Dendritic cell treated with granulocyte-macrophage colony-stimulating factor and Interleukin-4, amounts not matched to agents 40 ng/mL and 50 ng/mL, for 4 days (primary cell): ENCODE results near the gene HLA-E.
"Not testable (repeated sequence)": the region's sequence is repeated elsewhere in the genome, so short reads cannot be mapped to it uniquely, and the experiment has no call there.

Source experiments
- H3K27ac Mint-ChIP-seq: one replicate; pipeline ENCODE4 v1.8.0; 2022; ENCODE audit warnings: mild to moderate bottlenecking, mixed read lengths
- H3K27me3 Mint-ChIP-seq: one replicate; pipeline ENCODE4 v1.8.0; 2022; ENCODE audit warnings: mild to moderate bottlenecking, mixed read lengths
- H3K36me3 Mint-ChIP-seq: one replicate; pipeline ENCODE4 v1.8.0; 2022; ENCODE audit warnings: low read depth, mixed read lengths
- H3K4me1 Mint-ChIP-seq: one replicate; pipeline ENCODE4 v1.8.0; 2022; ENCODE audit warnings: low read depth, mixed read lengths
- H3K4me3 Mint-ChIP-seq: one replicate; pipeline ENCODE4 v1.8.0; 2022; ENCODE audit warnings: mild to moderate bottlenecking, moderate library complexity, mixed read lengths
- H3K9me3 Mint-ChIP-seq: one replicate; pipeline ENCODE4 v1.8.0; 2022; ENCODE audit warnings: mixed read lengths
- intact Hi-C: fragments of 100-400 bp; cut with micrococcal nuclease; formaldehyde crosslinking; loops from one replicate; pipeline ENCODE4 v1.15.0; 2022

HLA-E gene

DNA sequence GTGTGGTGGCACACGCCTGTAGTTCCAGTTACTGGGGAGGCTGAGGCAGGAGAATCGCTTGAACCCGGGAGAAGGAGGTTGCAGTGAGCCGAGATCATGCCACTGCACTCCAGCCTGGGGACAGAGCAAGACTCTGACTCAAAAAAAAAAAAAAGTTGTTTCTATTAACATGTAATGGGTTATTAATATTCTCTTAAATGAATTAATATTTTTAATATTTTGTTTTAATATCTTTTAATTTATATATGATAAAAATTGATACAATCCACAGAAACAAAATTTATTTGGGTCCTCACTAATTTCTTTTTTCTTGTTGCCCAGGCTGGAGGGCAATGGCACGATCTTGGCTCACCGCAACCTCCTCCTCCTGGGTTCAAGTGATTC, 620 bp upstream of the HLA-E start:
- not testable (repeated sequence) for H3K9me3 Mint-ChIP-seq, H3K27me3 Mint-ChIP-seq
- Mint-ChIP-seq H3K4me3 (peak overlapping the region; percentile 97), H3K4me1 (peaks cover 42% of the 10 kb centered on the region), H3K36me3 (peaks cover 47% of the 10 kb centered on the region), H3K27ac (peak overlapping the region; percentile 98)
- intact Hi-C loops, result loop anchor here (1.0 to 10.0 kb wide), 2 partner anchors 28 to 236 kb away; partner anchors contain the start of gene TUBB

DNA sequence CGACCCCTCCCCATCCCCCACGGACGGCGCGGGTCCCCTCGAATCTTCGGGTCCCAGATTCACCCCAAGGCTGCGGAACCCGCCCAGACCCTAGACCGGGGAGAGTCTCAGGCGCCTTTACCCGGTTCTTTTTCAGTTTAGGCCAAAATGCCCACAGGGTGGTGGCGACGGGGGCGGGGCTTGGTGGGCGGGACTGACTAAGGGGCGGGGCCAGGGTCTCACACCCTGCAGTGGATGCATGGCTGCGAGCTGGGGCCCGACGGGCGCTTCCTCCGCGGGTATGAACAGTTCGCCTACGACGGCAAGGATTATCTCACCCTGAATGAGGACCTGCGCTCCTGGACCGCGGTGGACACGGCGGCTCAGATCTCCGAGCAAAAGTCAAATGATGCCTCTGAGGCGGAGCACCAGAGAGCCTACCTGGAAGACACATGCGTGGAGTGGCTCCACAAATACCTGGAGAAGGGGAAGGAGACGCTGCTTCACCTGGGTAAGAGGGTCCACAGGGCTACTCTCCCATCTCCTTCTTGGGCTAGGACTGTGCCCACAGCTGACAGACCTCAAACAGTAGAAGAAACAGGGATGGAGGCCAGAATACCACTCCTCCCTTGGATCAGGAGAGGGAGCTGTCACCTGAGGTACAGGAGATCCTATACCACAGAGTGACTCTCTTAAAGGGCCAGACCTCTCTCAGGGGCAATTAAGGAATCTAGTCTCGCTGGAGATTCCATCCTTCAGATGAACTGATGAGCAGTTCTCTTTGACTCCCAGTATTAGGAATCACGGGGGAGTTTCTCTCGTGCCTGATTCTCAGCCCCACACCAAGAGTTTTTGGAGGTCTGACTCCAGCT, 942 bp downstream of the HLA-E start:
- no peaks in the 10 kb centered on the region for H3K9me3 Mint-ChIP-seq
- no peaks in the 10 kb centered on the region for H3K27me3 Mint-ChIP-seq
- peaks cover 56% of the 10 kb centered on the region for H3K4me1 Mint-ChIP-seq
- H3K27ac Mint-ChIP-seq, result peak overlapping the region; percentile 98
- intact Hi-C loops, result no loop called here
- peak overlapping the region; percentile 97 for H3K4me3 Mint-ChIP-seq
- peaks cover 56% of the 10 kb centered on the region for H3K36me3 Mint-ChIP-seq

DNA sequence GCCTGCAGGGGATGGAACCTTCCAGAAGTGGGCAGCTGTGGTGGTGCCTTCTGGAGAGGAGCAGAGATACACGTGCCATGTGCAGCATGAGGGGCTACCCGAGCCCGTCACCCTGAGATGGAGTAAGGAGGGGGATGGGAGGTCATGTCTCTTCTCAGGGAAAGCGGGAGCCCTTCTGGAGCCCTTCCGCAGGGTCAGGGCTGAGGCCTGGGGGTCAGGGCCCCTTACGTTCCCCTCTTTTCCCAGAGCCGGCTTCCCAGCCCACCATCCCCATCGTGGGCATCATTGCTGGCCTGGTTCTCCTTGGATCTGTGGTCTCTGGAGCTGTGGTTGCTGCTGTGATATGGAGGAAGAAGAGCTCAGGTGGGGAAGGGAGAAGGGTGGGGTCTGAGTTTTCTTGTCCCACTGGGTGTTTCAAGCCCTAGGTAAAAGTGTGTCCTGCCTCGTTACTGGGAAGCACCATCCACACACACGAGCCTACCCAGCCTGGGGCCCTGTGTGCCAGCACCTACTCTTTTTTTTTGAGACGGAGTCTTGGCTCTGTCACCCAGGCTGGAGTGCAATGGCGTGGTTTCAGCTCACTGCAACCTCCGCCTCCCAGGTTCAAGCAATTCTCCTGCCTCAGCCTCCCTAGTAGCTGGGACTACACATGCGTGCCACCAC, 2.1 kb downstream of the HLA-E start:
- H3K27me3 Mint-ChIP-seq, intact Hi-C loops: not testable (repeated sequence)
- peaks cover 68% of the 10 kb centered on the region for H3K4me1 Mint-ChIP-seq

DNA sequence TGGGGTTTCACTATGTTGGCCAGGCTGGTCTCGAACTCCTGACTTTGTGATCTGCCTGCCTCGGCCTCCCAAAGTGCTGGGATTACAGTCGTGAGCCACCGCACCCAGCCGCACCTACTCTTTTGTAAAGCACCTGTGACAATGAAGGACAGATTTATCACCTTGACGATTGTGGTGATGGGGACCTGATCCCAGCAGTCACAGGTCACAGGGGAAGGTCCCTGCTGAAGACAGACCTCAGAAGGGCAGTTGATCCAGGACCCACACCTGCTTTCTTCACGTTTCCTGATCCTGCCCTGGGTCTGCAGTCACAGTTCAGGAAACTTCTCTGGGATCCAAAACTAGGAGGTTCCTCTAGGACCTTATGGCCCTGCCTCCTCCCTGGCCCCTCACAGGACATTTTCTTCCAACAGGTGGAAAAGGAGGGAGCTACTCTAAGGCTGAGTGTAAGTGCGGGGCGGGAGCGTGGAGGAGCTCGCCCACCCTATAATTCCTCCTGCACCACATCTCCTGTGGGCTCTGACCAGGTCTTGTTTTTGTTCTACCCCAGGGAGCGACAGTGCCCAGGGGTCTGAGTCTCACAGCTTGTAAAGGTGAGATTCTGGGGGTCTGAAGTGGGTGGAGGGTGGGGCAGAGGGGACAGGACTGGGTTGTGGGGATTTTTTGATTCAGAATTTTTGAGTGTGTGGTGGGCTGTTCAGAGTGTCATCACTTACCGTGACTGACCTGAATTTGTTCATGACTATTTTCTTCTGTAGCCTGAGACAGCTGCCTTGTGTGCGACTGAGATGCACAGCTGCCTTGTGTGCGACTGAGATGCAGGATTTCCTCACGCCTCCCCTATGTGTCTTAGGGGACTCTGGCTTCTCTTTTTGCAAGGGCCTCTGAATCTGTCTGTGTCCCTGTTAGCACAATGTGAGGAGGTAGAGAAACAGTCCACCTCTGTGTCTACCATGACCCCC, 3.0 kb downstream of the HLA-E start:
- intact Hi-C loops, result no loop called here
- Mint-ChIP-seq H3K27me3 (no peaks in the 10 kb centered on the region), H3K4me1 (peaks cover 76% of the 10 kb centered on the region), H3K4me3 (peak overlapping the region; percentile 97), H3K27ac (peak overlapping the region; percentile 98), H3K36me3 (peaks cover 56% of the 10 kb centered on the region), H3K9me3 (no peaks in the 10 kb centered on the region)

More for the DNA sequence above, 2.1 kb downstream of the HLA-E start:
- H3K9me3 Mint-ChIP-seq, result not testable (repeated sequence)
- Mint-ChIP-seq H3K4me3 (peak overlapping the region; percentile 97), H3K36me3 (peaks cover 56% of the 10 kb centered on the region), H3K27ac (peak overlapping the region; percentile 98)

DNA sequence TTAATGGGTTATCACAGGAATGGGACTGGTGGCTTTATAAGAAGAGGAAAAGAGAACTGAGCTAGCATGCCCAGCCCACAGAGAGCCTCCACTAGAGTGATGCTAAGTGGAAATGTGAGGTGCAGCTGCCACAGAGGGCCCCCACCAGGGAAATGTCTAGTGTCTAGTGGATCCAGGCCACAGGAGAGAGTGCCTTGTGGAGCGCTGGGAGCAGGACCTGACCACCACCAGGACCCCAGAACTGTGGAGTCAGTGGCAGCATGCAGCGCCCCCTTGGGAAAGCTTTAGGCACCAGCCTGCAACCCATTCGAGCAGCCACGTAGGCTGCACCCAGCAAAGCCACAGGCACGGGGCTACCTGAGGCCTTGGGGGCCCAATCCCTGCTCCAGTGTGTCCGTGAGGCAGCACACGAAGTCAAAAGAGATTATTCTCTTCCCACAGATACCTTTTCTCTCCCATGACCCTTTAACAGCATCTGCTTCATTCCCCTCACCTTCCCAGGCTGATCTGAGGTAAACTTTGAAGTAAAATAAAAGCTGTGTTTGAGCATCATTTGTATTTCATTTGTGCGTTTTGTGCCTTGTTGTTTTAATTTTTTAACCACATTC, 4.4 kb downstream of the HLA-E start:
- Mint-ChIP-seq H3K27me3 (no peaks in the 10 kb centered on the region), H3K36me3 (peaks cover 56% of the 10 kb centered on the region), H3K4me1 (peaks cover 75% of the 10 kb centered on the region), H3K27ac (peak overlapping the region; percentile 12), H3K9me3 (no peaks in the 10 kb centered on the region), H3K4me3 (no peak overlapping the region)
- intact Hi-C loops, result no loop called here

DNA sequence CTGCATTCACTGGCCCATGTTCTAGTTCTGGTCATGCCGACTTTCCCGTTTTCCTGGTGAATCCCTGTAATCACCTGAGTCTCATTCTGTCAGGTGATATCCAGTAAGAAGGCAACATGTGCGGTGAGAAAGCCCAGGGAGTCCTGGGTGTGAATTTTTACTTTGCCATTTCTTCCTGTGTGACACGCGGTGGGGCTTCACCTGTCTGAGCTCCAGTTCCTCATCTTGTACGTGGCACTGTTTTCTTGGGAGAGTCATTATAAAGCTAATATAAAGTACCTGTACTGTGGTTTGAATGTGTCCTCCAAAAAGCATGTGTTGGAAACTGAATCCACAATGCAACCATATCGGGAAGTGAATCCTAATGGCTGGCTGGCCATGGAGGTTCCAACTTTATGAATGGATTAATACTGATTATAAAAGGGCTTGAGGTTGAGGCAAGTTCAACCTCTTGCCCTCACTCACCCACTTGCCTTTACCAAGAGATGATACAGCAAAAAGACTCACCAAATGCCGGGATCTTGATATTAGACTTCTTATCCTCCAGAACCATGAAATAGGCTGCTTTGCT, 5.1 kb downstream of the HLA-E start:
- H3K27me3 Mint-ChIP-seq, result no peaks in the 10 kb centered on the region
- H3K36me3 Mint-ChIP-seq, result peaks cover 52% of the 10 kb centered on the region
- H3K4me3 Mint-ChIP-seq, result no peak overlapping the region
- intact Hi-C loops, result no loop called here
- H3K27ac Mint-ChIP-seq, result peak overlapping the region; percentile 12
- no peaks in the 10 kb centered on the region for H3K9me3 Mint-ChIP-seq
- H3K4me1 Mint-ChIP-seq, result peaks cover 75% of the 10 kb centered on the region

DNA sequence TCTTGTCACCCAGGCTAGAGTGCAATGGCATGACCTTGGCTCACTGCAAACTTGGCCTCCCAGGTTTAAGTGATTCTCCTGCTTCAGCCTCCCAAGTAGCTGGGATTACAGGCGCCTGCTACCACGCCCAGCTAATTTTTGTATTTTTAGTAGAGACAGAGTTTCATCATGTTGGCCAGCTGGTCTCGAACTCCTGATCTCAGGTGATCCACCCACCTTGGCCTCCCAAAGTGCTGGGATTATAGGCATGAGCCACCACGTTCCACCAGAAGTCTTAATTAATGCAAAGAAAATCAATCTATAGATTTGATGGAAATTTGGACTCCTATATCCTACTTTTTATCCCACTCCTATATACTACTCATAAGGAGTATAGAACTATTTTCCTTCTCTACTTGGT, 5.8 kb downstream of the HLA-E start:
- Mint-ChIP-seq H3K36me3 (peaks cover 46% of the 10 kb centered on the region), H3K4me1 (peaks cover 73% of the 10 kb centered on the region), H3K27ac (peak overlapping the region; percentile 75)
- H3K9me3 Mint-ChIP-seq, H3K4me3 Mint-ChIP-seq, H3K27me3 Mint-ChIP-seq, intact Hi-C loops: not testable (repeated sequence)

DNA sequence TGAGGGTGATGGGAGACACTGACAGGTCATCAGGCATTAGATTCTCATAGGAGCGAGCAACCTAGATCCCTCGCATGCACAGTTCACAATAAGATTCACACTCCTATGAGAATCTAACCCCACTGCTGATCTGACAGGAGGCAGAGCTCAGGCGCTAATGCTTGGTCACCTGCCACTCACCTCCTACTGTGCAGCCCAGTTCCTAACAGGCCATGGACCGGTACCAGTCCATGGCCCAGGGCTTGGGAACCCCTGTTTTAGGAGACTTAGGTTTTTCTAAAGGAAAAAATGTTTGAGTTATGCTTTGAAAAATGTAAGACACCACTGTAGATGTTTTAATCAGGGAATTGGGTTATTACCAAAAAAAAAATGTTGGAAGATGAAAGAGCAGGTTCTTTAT, 6.7 kb downstream of the HLA-E start:
- Mint-ChIP-seq H3K27me3 (no peaks in the 10 kb centered on the region), H3K4me1 (peaks cover 73% of the 10 kb centered on the region), H3K27ac (peak overlapping the region; percentile 75), H3K9me3 (no peaks in the 10 kb centered on the region), H3K36me3 (peaks cover 36% of the 10 kb centered on the region), H3K4me3 (no peak overlapping the region)
- intact Hi-C loops, result loop anchor here (2.0 kb wide), 1 partner anchor 37 kb away; no protein-coding TSS in a partner anchor

DNA sequence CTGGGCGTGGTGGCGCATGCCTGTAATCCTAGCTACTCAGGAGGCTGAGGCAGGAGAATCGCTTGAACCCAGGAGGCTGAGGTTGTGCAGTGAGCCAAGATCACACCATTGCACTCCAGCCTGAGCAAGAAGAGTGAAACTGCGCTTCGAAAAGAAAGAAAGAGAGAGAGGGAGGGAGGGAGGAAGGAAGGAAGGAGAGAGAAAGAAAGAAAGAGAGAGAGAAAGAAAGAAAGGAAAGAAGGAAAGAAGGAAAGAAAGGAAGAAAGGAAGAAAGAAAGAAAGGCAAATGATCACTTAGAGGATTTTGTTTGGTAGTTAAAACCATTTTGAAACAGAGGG, 7.9 kb downstream of the HLA-E start:
- intact Hi-C loops, result loop anchor here (2.0 kb wide), 1 partner anchor 36 kb away; no protein-coding TSS in a partner anchor
- peak overlapping the region; percentile 75 for H3K27ac Mint-ChIP-seq
- H3K9me3 Mint-ChIP-seq, H3K4me3 Mint-ChIP-seq, H3K27me3 Mint-ChIP-seq: not testable (repeated sequence)
- peaks cover 64% of the 10 kb centered on the region for H3K4me1 Mint-ChIP-seq
- peaks cover 24% of the 10 kb centered on the region for H3K36me3 Mint-ChIP-seq

DNA sequence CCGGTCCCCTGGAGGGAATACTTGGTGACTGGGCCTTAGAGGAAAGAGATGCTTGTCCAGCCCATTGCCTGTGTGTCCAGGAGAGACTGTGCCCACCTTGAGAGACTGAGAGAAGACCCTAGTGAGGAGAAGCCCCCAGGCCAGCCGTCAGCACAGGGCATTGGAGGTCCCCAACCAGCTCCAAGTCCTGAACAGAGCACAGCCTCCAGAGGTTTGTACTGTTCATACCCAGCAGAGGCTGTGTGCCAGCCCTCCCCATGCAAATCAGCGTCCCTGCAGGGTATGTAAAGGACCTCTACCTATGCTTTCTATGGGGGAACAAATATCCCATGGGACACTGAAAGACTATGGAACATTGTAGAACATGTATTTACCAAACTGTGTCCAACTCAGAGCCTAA, 8.4 kb downstream of the HLA-E start:
- peaks cover 59% of the 10 kb centered on the region for H3K4me1 Mint-ChIP-seq
- intact Hi-C loops, result loop anchor here (2.0 kb wide), 1 partner anchor 35 kb away; no protein-coding TSS in a partner anchor
- H3K36me3 Mint-ChIP-seq, result peaks cover 19% of the 10 kb centered on the region
- peak overlapping the region; percentile 75 for H3K27ac Mint-ChIP-seq
- no peaks in the 10 kb centered on the region for H3K27me3 Mint-ChIP-seq
- H3K4me3 Mint-ChIP-seq, result no peak overlapping the region
- no peaks in the 10 kb centered on the region for H3K9me3 Mint-ChIP-seq

DNA sequence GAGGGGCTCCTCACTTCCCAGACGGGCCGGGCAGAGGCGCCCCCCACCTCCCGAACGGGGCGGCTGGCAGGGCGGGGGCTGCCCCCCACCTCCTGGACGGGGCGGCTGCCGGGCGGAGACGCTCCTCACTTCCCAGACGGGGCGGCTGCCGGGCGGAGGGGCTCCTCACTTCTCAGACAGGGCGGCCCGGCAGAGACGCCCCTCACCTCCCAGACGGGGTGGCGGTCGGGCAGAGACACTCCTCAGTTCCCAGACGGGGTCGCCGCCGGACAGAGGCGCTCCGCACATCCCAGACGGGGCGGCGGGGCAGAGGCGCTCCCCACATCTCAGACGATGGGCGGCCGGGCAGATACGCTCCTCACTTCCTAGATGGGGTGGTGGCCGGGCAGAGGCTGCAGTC, 9.4 kb downstream of the HLA-E start:
- intact Hi-C loops, result not testable (repeated sequence)

DNA sequence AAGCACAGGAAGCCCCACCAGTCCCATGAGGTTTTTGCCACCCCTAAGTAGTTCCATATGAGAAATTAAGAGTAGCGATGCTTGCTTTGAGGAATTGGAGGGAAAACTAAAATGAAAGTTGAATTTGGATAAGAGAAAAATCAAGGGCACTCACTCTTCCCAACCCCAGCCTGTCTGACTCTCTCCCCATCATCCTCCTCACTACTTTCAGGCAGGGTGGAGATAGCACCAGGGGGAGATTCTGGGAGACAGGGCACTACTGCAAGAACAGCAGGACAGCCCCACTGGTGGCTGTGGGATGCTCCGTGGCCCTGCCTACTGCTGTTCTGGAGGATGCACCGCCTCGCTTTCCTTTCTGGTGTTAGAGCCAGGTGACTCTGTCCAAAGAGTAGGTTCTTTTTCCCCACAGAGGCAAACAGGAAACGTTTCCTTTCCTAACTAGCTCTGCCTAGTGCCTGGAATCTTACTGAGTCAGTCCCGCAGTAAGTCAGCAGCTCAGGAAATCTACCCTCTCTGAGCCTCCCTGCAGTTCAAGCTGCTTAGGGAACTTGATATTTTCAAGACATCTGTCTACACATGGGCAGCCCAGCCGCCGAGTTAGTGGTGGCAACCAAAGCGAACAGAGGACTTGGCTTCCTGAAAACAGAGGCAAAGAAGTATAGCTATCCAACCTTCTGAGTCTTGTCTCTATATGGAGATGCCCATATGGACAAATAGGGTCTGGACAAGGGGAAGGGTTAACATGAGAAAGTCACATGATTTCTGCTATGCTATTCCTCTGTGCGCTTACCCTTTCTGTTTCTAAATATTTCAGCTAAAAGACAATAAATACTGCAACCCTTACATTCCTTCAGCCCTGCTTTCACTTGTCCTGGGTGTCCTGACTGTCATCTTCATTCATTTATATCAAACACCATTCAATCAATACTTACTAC, 11.4 kb downstream of the HLA-E start:
- no peak overlapping the region for H3K27ac Mint-ChIP-seq
- no peak overlapping the region for H3K4me3 Mint-ChIP-seq
- H3K4me1 Mint-ChIP-seq, result peaks cover 33% of the 10 kb centered on the region
- intact Hi-C loops, result no loop called here
- no peaks in the 10 kb centered on the region for H3K27me3 Mint-ChIP-seq
- H3K9me3 Mint-ChIP-seq, result no peaks in the 10 kb centered on the region
- H3K36me3 Mint-ChIP-seq, result no peaks in the 10 kb centered on the region

More for the DNA sequence above, 9.4 kb downstream of the HLA-E start:
- H3K4me3 Mint-ChIP-seq, H3K27me3 Mint-ChIP-seq, H3K27ac Mint-ChIP-seq, H3K9me3 Mint-ChIP-seq, H3K36me3 Mint-ChIP-seq: not testable (repeated sequence)
- peaks cover 51% of the 10 kb centered on the region for H3K4me1 Mint-ChIP-seq
